Natural killer cell (primary cell): ENCODE measurements around the gene PACRG. TPM values are rescaled to one million over a fixed set of nuclear protein-coding genes. Genes with fewer than 3 reads are reported as not detected.

Experiments used
- ATAC-seq, 3 donors: fragments of 150-1000 bp in 2 of 3; fragments of 200-7000 bp in 1 of 3; cut with Tn5 transposase; 1 replicate in 1 of 3; 2 replicates in 2 of 3; pipeline ENCODE4 v1.10.0; 2021; ENCODE audit warnings: mild to moderate bottlenecking in 2 of 3, moderate library complexity in 2 of 3
- DNase-seq, 2 donors: peaks; one replicate each; pipeline versions ENCODE4 v3.0.0 to v3.0.0-alpha.2; 2013 to 2021; ENCODE audit warnings: mixed read lengths in 1 of 2
- H3K27ac ChIP-seq: one replicate; pipeline ENCODE4 v1.5.1; 2013; ENCODE audit warnings: mild to moderate bottlenecking, low read length
- H3K27me3 ChIP-seq: one replicate; pipeline ENCODE4 v1.6.1; 2013; ENCODE audit warnings: low read length; ENCODE audit not compliant: control insufficient read depth, insufficient read depth
- H3K36me3 ChIP-seq: one replicate; pipeline ENCODE4 v1.6.1; 2013; ENCODE audit warnings: low read length; ENCODE audit not compliant: control insufficient read depth, insufficient read depth
- H3K4me1 ChIP-seq: one replicate; pipeline ENCODE4 v1.6.1; 2013; ENCODE audit warnings: low read length; ENCODE audit not compliant: control insufficient read depth, insufficient read depth
- H3K4me3 ChIP-seq: one replicate; pipeline ENCODE4 v1.5.1; 2013; ENCODE audit warnings: low read length
- H3K9me3 ChIP-seq: one replicate; pipeline ENCODE4 v1.6.1; 2013; ENCODE audit warnings: low read length; ENCODE audit not compliant: control insufficient read depth, insufficient read depth
- H3K27ac Mint-ChIP-seq, 2 donors: one replicate each; pipeline ENCODE4 v1.8.0; 2022; ENCODE audit warnings: mild to moderate bottlenecking in 2 of 2, mixed read lengths in 2 of 2, moderate library complexity in 1 of 2
- H3K27me3 Mint-ChIP-seq, 2 donors: one replicate each; pipeline ENCODE4 v1.8.0; 2022; ENCODE audit warnings: low read depth in 2 of 2, mixed read lengths in 2 of 2
- H3K36me3 Mint-ChIP-seq: one replicate; pipeline ENCODE4 v1.8.0; 2022; ENCODE audit warnings: mixed read lengths
- H3K4me1 Mint-ChIP-seq, 2 donors: one replicate each; pipeline ENCODE4 v1.8.0; 2022; ENCODE audit warnings: mixed read lengths in 2 of 2
- H3K4me3 Mint-ChIP-seq: one replicate; pipeline ENCODE4 v1.8.0; 2022; ENCODE audit warnings: mild to moderate bottlenecking, moderate library complexity, mixed read lengths
- H3K9me3 Mint-ChIP-seq, 2 donors: one replicate each; pipeline ENCODE4 v1.8.0; 2022; ENCODE audit warnings: mixed read lengths in 2 of 2
- CTCF ChIP-seq: fragments of 200-600 bp; IDR thresholded peaks from one replicate; pipeline ENCODE4 v1.8.0; 2022; ENCODE audit warnings: antibody characterized with exemption
- WGBS: methylation state at CpG from one replicate; pipeline ENCODE4 v1.1.7; 2013; ENCODE audit warnings: missing lambda C conversion rate; ENCODE audit not compliant: insufficient coverage; 5-methylcytosine and 5-hydroxymethylcytosine counted together
- intact Hi-C: fragments of 100-400 bp; cut with micrococcal nuclease; formaldehyde crosslinking; loops from one replicate; pipeline ENCODE4 v1.14.2; 2022
- total RNA-seq, 4 donors: library from RNA; stranded (reverse); fragments of 120-200 nt in 1 of 4; gene quantifications; one replicate each; pipeline versions ENCODE4 v1.2.3 to v1.2.4, GENCODE V29; 2013 to 2022

Gene PACRG
- total RNA-seq, 3 donors from 2014 or later (not counting 1 experiment from before 2014, with no cell fraction given), result 0.52 TPM; not detected in 2

- H3K4me3 ChIP-seq, result no peak overlapping the region
- Mint-ChIP-seq H3K4me1 (no peaks in the 10 kb centered on the region), H3K9me3 (peaks cover 3 to 4% of the 10 kb centered on the region in 2 donors), H3K36me3 (no peaks in the 10 kb centered on the region), H3K4me3 (no peak overlapping the region), H3K27ac (no peak overlapping the region), H3K27me3 (peaks cover 4 to 15% of the 10 kb centered on the region in 2 donors)
- no peak for ATAC-seq
- no peak for TF ChIP-seq CTCF
- no CpG with 5 or more reads among the region's 2 CpGs for WGBS
- H3K4me1 ChIP-seq, result no peaks in the 10 kb centered on the region
- no peaks in the 10 kb centered on the region for H3K27me3 ChIP-seq
- intact Hi-C loops, result no loop called here
- DNase-seq, result no peak
- H3K9me3 ChIP-seq, result no peaks in the 10 kb centered on the region
- H3K36me3 ChIP-seq, result no peaks in the 10 kb centered on the region
- H3K27ac ChIP-seq, result no peak overlapping the region
Measured at GRCh38 chr6:163206196-163206595, 478.4 kb downstream of the PACRG start.

DNA sequence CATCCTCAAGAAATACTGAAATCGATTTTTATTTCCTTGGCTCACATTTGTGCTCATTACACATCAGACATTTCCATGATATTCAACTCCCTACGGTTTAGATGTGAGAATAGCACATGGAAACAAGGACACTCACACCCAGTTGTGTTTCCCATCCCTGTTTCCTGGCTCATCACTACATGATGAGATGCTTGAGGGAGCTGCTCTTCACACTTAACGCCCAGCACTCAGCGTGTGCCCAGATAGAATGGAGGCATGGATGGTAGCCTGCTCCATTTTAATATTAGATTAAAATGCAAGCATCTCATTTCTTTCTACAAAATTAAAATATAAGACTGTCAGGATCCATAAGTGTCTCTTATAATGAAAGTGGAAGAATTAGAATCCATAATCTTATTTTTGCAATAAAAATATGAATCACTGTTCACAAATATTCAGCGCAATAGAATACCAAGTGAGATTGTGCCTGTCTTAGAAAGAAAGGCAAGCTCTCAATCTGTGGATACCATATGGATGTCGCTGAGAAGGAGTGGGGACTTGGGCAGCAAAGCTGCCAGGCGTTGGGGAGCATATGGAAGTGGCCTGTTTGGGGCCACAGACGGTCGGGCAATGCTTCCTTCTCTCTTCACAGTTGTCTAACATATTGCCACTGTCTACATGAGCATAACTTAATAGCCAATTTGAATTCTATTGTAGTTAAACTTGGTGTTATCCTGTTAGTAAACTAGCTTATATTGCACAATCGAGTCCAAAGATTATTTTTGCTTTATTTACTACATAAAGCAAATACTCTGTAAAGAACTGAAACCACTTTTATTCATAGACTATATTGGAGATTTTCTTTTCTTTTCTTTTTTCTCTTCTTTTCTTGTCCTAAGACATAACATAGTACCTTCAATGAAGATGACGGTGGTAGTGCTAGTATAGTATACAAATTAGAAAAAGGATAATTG is 479.9 kb downstream of the PACRG start:
- H3K9me3 Mint-ChIP-seq, result peaks cover 3 to 4% of the 10 kb centered on the region in 2 donors
- H3K27ac ChIP-seq, result no peak overlapping the region
- no peak overlapping the region for H3K27ac Mint-ChIP-seq
- H3K36me3 ChIP-seq, result no peaks in the 10 kb centered on the region
- WGBS, result 84% methylated on average over 9 of the region's 11 CpGs
- DNase-seq, result no peak
- no peaks in the 10 kb centered on the region for H3K4me1 Mint-ChIP-seq
- no peak for ATAC-seq
- intact Hi-C loops, result no loop called here
- H3K4me3 ChIP-seq, result no peak overlapping the region
- H3K4me3 Mint-ChIP-seq, result no peak overlapping the region
- peaks cover 5% of the 10 kb centered on the region for H3K9me3 ChIP-seq
- no peak for TF ChIP-seq CTCF
- H3K4me1 ChIP-seq, result no peaks in the 10 kb centered on the region
- no peaks in the 10 kb centered on the region for H3K27me3 ChIP-seq
- peaks cover 8 to 22% of the 10 kb centered on the region in 2 donors for H3K27me3 Mint-ChIP-seq
- H3K36me3 Mint-ChIP-seq, result no peaks in the 10 kb centered on the region

- 90% methylated on average over 2 of the region's 4 CpGs for WGBS
- ATAC-seq, result no peak
Measured at GRCh38 chr6:163209005-163209404, 481.2 kb downstream of the PACRG start.

More at GRCh38 chr6:163209005-163209404, 481.2 kb downstream of the PACRG start:
- intact Hi-C loops, result no loop called here
- no peak overlapping the region for H3K4me3 Mint-ChIP-seq
- H3K4me1 Mint-ChIP-seq, result no peaks in the 10 kb centered on the region
- H3K9me3 ChIP-seq, result peaks cover 5% of the 10 kb centered on the region
- no peak for TF ChIP-seq CTCF
- H3K4me1 ChIP-seq, result no peaks in the 10 kb centered on the region
- DNase-seq, result no peak
- H3K9me3 Mint-ChIP-seq, result peaks cover 3 to 4% of the 10 kb centered on the region in 2 donors
- no peak overlapping the region for H3K27ac Mint-ChIP-seq
- no peaks in the 10 kb centered on the region for H3K36me3 Mint-ChIP-seq
- H3K27me3 ChIP-seq, result no peaks in the 10 kb centered on the region
- no peak overlapping the region for H3K4me3 ChIP-seq
- H3K27ac ChIP-seq, result no peak overlapping the region
- peaks cover 8 to 22% of the 10 kb centered on the region in 2 donors for H3K27me3 Mint-ChIP-seq
- H3K36me3 ChIP-seq, result no peaks in the 10 kb centered on the region
